H1 (cell line): ENCODE results near the gene CTPS1. TPM values are rescaled to one million over a fixed set of nuclear protein-coding genes. Genes with fewer than 3 reads are reported as not detected.

Experiments
- CREB1 ChIP-seq: IDR thresholded peaks from 2 replicates; pipeline ENCODE4 v1.6.1; 2012; ENCODE audit warnings: inconsistent platforms
- CTBP2 ChIP-seq: IDR thresholded peaks from 2 replicates; pipeline ENCODE4 v1.7.0; 2011; ENCODE audit warnings: borderline replicate concordance, mild to moderate bottlenecking, moderate library complexity, mixed read lengths, low read length; ENCODE audit not compliant: insufficient read depth, insufficient read length
- PHF8 ChIP-seq: fragments of 200-600 bp; sonication (generic); conservative IDR thresholded peaks from 2 replicates; pipeline ENCODE4 v1.7.1; 2012; ENCODE audit warnings: low read depth, mild to moderate bottlenecking, inconsistent platforms, low read length, moderate library complexity
- polyA plus RNA-seq, 7 experiments: library from polyadenylated mRNA; depleted of rRNA in 3 of 7; stranded (reverse) in 5 of 7; unstranded in 2 of 7; fragments of >200 nt in 5 of 7; fragments of 200-250 nt in 2 of 7; gene quantifications; 1 replicate in 5 of 7; 2 replicates in 1 of 7; 4 replicates in 1 of 7; pipeline versions ENCODE4 v1.2.1 to v1.2.3, GENCODE V29; 2011 to 2013; ENCODE audit warnings: missing spikeins in 2 of 7, mixed read lengths in 2 of 7
- total RNA-seq: library from RNA; stranded (reverse); fragmentation: NEBNext Ultra II Directional; extraction: Animal tissue kit (Norgen Biotek cat#: 25700); gene quantifications from 2 replicates; pipeline ENCODE4 v1.2.1, GENCODE V29; 2021
- TF ChIP-seq, protein P1 (sequence below), 3 experiments: IDR thresholded peaks; 1 replicate in 2 of 3; 2 replicates in 1 of 3; pipeline versions ENCODE4 v1.5.1 to v1.6.1; 2011; ENCODE audit warnings: low read length in 3 of 3, mild to moderate bottlenecking in 3 of 3, inconsistent platforms in 2 of 3, low read depth in 1 of 3, moderate library complexity in 1 of 3; ENCODE audit not compliant: insufficient read depth in 1 of 3; ENCODE audit errors: control extremely low read depth in 1 of 3
- TF ChIP-seq, protein P2 (sequence below): fragments of 300-600 bp; sonication (generic); IDR thresholded peaks from 2 replicates; pipeline ENCODE4 v1.7.1; 2012; ENCODE audit warnings: low read length, moderate library complexity, mild to moderate bottlenecking, inconsistent platforms; ENCODE audit not compliant: insufficient replicate concordance

The CTPS1 gene
- total and polyA plus RNA-seq, 2 of the 8 experiments (the other 6 are each of a cell fraction or from before 2014, with no cell fraction given) = 35.5 to 103 TPM

DNA sequence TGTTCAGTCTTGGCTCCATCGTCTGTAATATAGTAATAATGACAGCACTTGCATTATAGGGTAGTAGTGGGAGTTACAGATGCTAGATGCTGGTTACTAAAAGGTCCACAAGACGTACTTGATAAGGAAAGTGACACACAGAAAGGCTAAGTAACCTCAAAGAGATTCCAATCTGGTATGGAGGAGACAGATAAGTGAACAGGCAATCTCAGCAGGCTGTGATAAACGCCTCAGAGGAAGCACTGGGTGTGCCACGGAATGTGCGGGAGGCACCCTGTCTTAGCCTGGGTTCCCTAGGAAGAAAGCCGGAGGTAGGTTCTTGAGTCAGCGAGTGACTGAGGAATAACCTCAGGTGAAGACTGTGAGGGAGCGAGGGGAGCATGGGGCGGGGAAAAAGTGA, 4.6 kb upstream of the CTPS1 start (continued):
- TF ChIP-seq, protein P1, sequence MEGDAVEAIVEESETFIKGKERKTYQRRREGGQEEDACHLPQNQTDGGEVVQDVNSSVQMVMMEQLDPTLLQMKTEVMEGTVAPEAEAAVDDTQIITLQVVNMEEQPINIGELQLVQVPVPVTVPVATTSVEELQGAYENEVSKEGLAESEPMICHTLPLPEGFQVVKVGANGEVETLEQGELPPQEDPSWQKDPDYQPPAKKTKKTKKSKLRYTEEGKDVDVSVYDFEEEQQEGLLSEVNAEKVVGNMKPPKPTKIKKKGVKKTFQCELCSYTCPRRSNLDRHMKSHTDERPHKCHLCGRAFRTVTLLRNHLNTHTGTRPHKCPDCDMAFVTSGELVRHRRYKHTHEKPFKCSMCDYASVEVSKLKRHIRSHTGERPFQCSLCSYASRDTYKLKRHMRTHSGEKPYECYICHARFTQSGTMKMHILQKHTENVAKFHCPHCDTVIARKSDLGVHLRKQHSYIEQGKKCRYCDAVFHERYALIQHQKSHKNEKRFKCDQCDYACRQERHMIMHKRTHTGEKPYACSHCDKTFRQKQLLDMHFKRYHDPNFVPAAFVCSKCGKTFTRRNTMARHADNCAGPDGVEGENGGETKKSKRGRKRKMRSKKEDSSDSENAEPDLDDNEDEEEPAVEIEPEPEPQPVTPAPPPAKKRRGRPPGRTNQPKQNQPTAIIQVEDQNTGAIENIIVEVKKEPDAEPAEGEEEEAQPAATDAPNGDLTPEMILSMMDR (IDR thresholded peaks at IDR 0.05; ENCODE audit: control extremely low read depth in 1 of 3, insufficient read depth in 1 of 3, low read depth in 1 of 3, low read length in 3 of 3) = no peak
- TF ChIP-seq, protein P2, sequence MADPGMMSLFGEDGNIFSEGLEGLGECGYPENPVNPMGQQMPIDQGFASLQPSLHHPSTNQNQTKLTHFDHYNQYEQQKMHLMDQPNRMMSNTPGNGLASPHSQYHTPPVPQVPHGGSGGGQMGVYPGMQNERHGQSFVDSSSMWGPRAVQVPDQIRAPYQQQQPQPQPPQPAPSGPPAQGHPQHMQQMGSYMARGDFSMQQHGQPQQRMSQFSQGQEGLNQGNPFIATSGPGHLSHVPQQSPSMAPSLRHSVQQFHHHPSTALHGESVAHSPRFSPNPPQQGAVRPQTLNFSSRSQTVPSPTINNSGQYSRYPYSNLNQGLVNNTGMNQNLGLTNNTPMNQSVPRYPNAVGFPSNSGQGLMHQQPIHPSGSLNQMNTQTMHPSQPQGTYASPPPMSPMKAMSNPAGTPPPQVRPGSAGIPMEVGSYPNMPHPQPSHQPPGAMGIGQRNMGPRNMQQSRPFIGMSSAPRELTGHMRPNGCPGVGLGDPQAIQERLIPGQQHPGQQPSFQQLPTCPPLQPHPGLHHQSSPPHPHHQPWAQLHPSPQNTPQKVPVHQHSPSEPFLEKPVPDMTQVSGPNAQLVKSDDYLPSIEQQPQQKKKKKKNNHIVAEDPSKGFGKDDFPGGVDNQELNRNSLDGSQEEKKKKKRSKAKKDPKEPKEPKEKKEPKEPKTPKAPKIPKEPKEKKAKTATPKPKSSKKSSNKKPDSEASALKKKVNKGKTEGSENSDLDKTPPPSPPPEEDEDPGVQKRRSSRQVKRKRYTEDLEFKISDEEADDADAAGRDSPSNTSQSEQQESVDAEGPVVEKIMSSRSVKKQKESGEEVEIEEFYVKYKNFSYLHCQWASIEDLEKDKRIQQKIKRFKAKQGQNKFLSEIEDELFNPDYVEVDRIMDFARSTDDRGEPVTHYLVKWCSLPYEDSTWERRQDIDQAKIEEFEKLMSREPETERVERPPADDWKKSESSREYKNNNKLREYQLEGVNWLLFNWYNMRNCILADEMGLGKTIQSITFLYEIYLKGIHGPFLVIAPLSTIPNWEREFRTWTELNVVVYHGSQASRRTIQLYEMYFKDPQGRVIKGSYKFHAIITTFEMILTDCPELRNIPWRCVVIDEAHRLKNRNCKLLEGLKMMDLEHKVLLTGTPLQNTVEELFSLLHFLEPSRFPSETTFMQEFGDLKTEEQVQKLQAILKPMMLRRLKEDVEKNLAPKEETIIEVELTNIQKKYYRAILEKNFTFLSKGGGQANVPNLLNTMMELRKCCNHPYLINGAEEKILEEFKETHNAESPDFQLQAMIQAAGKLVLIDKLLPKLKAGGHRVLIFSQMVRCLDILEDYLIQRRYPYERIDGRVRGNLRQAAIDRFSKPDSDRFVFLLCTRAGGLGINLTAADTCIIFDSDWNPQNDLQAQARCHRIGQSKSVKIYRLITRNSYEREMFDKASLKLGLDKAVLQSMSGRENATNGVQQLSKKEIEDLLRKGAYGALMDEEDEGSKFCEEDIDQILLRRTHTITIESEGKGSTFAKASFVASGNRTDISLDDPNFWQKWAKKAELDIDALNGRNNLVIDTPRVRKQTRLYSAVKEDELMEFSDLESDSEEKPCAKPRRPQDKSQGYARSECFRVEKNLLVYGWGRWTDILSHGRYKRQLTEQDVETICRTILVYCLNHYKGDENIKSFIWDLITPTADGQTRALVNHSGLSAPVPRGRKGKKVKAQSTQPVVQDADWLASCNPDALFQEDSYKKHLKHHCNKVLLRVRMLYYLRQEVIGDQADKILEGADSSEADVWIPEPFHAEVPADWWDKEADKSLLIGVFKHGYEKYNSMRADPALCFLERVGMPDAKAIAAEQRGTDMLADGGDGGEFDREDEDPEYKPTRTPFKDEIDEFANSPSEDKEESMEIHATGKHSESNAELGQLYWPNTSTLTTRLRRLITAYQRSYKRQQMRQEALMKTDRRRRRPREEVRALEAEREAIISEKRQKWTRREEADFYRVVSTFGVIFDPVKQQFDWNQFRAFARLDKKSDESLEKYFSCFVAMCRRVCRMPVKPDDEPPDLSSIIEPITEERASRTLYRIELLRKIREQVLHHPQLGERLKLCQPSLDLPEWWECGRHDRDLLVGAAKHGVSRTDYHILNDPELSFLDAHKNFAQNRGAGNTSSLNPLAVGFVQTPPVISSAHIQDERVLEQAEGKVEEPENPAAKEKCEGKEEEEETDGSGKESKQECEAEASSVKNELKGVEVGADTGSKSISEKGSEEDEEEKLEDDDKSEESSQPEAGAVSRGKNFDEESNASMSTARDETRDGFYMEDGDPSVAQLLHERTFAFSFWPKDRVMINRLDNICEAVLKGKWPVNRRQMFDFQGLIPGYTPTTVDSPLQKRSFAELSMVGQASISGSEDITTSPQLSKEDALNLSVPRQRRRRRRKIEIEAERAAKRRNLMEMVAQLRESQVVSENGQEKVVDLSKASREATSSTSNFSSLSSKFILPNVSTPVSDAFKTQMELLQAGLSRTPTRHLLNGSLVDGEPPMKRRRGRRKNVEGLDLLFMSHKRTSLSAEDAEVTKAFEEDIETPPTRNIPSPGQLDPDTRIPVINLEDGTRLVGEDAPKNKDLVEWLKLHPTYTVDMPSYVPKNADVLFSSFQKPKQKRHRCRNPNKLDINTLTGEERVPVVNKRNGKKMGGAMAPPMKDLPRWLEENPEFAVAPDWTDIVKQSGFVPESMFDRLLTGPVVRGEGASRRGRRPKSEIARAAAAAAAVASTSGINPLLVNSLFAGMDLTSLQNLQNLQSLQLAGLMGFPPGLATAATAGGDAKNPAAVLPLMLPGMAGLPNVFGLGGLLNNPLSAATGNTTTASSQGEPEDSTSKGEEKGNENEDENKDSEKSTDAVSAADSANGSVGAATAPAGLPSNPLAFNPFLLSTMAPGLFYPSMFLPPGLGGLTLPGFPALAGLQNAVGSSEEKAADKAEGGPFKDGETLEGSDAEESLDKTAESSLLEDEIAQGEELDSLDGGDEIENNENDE = no peak
- TF ChIP-seq CREB1 = no peak
- TF ChIP-seq PHF8 = no peak
- no peak for TF ChIP-seq CTBP2
